SH-SY5Y (cell line): Measurements from ENCODE around the gene MAVS.

ENCODE experiments used
- GATA2 ChIP-seq: IDR thresholded peaks from 2 replicates; pipeline ENCODE4 v1.6.1; 2011; ENCODE audit warnings: mild to moderate bottlenecking, low read depth, low read length
- GATA3 ChIP-seq: IDR thresholded peaks from 2 replicates; pipeline ENCODE4 v1.6.1; 2011; ENCODE audit warnings: low read depth, mild to moderate bottlenecking, low read length, moderate library complexity

GRCh38 chr20:3876000-3876399 is 29.4 kb downstream of the MAVS start:
- no peak for TF ChIP-seq GATA3
- no peak for TF ChIP-seq GATA2
